ENCODE measurements around the gene LY86.

GRCh38 chr6:6703699-6704098, 115.2 kb downstream of the LY86 start:
- TF ChIP-seq, protein P1, sequence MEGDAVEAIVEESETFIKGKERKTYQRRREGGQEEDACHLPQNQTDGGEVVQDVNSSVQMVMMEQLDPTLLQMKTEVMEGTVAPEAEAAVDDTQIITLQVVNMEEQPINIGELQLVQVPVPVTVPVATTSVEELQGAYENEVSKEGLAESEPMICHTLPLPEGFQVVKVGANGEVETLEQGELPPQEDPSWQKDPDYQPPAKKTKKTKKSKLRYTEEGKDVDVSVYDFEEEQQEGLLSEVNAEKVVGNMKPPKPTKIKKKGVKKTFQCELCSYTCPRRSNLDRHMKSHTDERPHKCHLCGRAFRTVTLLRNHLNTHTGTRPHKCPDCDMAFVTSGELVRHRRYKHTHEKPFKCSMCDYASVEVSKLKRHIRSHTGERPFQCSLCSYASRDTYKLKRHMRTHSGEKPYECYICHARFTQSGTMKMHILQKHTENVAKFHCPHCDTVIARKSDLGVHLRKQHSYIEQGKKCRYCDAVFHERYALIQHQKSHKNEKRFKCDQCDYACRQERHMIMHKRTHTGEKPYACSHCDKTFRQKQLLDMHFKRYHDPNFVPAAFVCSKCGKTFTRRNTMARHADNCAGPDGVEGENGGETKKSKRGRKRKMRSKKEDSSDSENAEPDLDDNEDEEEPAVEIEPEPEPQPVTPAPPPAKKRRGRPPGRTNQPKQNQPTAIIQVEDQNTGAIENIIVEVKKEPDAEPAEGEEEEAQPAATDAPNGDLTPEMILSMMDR (IDR thresholded peaks at IDR 0.05) = no peak
- TF ChIP-seq POLR2A (IDR thresholded peaks at IDR 0.05; ENCODE audit: low read depth) = no peak
